Bronchial epithelial cell (primary cell): Measurements from ENCODE around the gene POU2AF2. TPM values are rescaled to one million over a fixed set of nuclear protein-coding genes. Genes with fewer than 3 reads are reported as not detected.
"Not testable (repeated sequence)": the region's sequence is repeated elsewhere in the genome, so short reads cannot be mapped to it uniquely, and the experiment has no call there.

Experiments used
- DNase-seq: peaks from one replicate; pipeline ENCODE4 v3.0.0-alpha.2; 2010; ENCODE audit warnings: low read depth
- FAIRE-seq: peaks from 2 replicates; lab custom pipeline; 2011; peaks lifted over from hg19 to GRCh38; lab: Jason Lieb, UNC
- H3K27me3 ChIP-seq: 2 replicates; pipeline ENCODE4 v1.5.1; 2011; ENCODE audit warnings: low read length; ENCODE audit not compliant: control insufficient read depth, insufficient read depth
- H3K36me3 ChIP-seq: 2 replicates; pipeline ENCODE4 v1.5.1; 2011; ENCODE audit warnings: low read length; ENCODE audit not compliant: control insufficient read depth, insufficient read depth
- H3K4me3 ChIP-seq: 2 replicates; pipeline ENCODE4 v1.5.1; 2011; ENCODE audit warnings: mild to moderate bottlenecking, low read depth, low read length, control low read depth
- CTCF ChIP-seq: IDR thresholded peaks from 2 replicates; pipeline ENCODE4 v1.5.1; 2011; ENCODE audit warnings: mild to moderate bottlenecking, moderate library complexity, low read length, control low read depth, inconsistent platforms; ENCODE audit not compliant: insufficient read depth, severe bottlenecking
- total RNA-seq: library from RNA; depleted of rRNA; stranded (reverse); fragments of >200 nt; gene quantifications from 2 replicates; pipeline ENCODE4 v1.2.1, GENCODE V29; 2014

The POU2AF2 gene
- total RNA-seq, 1 donor from 2014 or later = not detected

- no peak for TF ChIP-seq CTCF
- Histone ChIP-seq H3K36me3 (no peaks in the 10 kb centered on the region), H3K27me3 (peaks cover 4% of the 10 kb centered on the region), H3K4me3 (no peak overlapping the region)
- DNase-seq = no peak
- no peak for FAIRE-seq
Measured at GRCh38 chr11:111282562-111283075, 37.1 kb downstream of the POU2AF2 start.

- no peak for TF ChIP-seq CTCF
- no peak for DNase-seq
- Histone ChIP-seq H3K36me3 (no peaks in the 10 kb centered on the region), H3K27me3 (peaks cover 4% of the 10 kb centered on the region), H3K4me3 (no peak overlapping the region)
- FAIRE-seq = no peak
Measured at GRCh38 chr11:111283945-111284481, 38.5 kb downstream of the POU2AF2 start.

GRCh38 chr11:111285189-111286091 lies 39.9 kb downstream of the POU2AF2 start:
- no peak overlapping the region for H3K4me3 ChIP-seq
- no peak for TF ChIP-seq CTCF
- no peaks in the 10 kb centered on the region for H3K36me3 ChIP-seq
- FAIRE-seq (no peak), DNase-seq (no peak)
- peaks cover 3% of the 10 kb centered on the region for H3K27me3 ChIP-seq

- no peak overlapping the region for H3K4me3 ChIP-seq
- H3K36me3 ChIP-seq = no peaks in the 10 kb centered on the region
- FAIRE-seq (no peak), DNase-seq (no peak)
- no peaks in the 10 kb centered on the region for H3K27me3 ChIP-seq
- no peak for TF ChIP-seq CTCF
Measured at GRCh38 chr11:111291764-111292163, 46.2 kb downstream of the POU2AF2 start.

GRCh38 chr11:111292408-111292807 lies 46.9 kb downstream of the POU2AF2 start:
- DNase-seq, FAIRE-seq, H3K27me3 ChIP-seq, H3K36me3 ChIP-seq, H3K4me3 ChIP-seq: not testable (repeated sequence)

GRCh38 chr11:111296196-111296595 lies 50.7 kb downstream of the POU2AF2 start:
- Histone ChIP-seq H3K27me3 (peaks cover 16% of the 10 kb centered on the region), H3K36me3 (no peaks in the 10 kb centered on the region), H3K4me3 (no peak overlapping the region)
- TF ChIP-seq CTCF = no peak
- FAIRE-seq = no peak
- DNase-seq = no peak
